ENCODE results near the gene PARS2. TPM values are rescaled to one million over a fixed set of nuclear protein-coding genes. Genes with fewer than 3 reads are reported as not detected.

The PARS2 gene
- total RNA-seq, 1 experiment from 2014 or later: 10.2 TPM

DNA sequence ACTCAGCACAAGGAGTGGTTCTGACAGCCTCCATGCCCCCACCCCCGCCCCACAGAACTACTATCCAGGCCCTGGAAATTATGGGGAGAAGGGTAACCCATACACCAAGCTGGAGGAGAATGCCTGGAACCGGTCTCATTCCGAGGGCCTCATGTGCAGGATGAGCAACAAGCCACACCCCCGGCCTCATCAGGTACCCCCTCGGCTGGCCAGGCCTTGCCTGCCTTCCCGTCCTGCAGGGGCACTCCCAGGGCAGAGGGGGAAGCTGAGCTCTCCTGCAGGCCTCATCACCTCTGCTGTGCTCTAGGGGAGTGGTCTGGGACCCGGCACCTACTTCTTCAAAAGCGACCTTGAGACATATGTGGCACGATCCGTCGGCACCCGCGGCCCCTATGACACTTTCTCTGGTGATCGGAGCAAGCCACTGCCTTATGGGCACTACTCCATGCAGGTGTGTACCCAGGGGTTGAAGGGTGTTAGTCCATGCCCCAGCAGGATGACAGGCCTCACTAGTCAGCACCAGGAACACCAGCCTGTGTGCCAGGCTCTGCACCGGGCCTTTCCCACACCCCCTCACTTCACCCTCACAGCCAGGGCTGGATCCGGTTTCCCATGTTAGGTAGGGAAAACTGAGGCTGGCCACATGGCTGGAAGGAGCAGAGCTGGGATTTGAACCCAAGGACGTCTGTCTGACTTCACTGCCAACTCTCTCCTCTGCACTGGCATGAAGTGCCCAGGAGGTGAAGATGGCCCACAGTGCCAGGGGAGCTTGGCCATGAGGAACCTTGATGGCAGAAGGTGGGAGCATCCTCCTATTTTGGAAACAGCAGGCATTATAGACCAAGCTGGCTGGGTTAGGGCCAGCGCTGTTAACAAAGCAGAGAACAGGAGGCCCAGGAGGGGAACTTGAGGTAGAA lies 47.7 kb upstream of the PARS2 start:
- no peaks in the 10 kb centered on the region for H3K27me3 ChIP-seq (ENCODE audit: insufficient read depth, low read length)
- H3K4ac ChIP-seq (ENCODE audit: low read depth, low read length): no peak overlapping the region
- WGBS (ENCODE audit: extremely low coverage, insufficient read length, low lambda C conversion rate): no CpG with 5 or more reads among the region's 18 CpGs
- no peak overlapping the region for H2AFZ ChIP-seq (ENCODE audit: low read length)
- no peak overlapping the region for H2BK5ac ChIP-seq (ENCODE audit: insufficient read length, low read length)
- H3K4me1 Mint-ChIP-seq: peaks cover 45 to 46% of the 10 kb centered on the region in 2 experiments
- no peak overlapping the region for H2BK120ac ChIP-seq (ENCODE audit: low read depth, low read length, poor library complexity, severe bottlenecking)
- no peak overlapping the region for H3K27ac Mint-ChIP-seq
- no peak overlapping the region for H3K14ac ChIP-seq (ENCODE audit: insufficient read depth, low read length)
- H3K9me3 ChIP-seq (ENCODE audit: control insufficient read depth, low read depth, low read length): no peaks in the 10 kb centered on the region
- H3K27me3 Mint-ChIP-seq (ENCODE audit: low read depth): peaks cover 40% of the 10 kb centered on the region
- H3K18ac ChIP-seq (ENCODE audit: insufficient read length, low read depth, low read length): no peak overlapping the region
- no peak overlapping the region for H4K91ac ChIP-seq (ENCODE audit: insufficient read length, low read depth, low read length)
- H2AK5ac ChIP-seq (ENCODE audit: insufficient read length, low read length): no peak overlapping the region
- no peak overlapping the region for H4K8ac ChIP-seq (replicated peaks; ENCODE audit: insufficient read length, low read depth, low read length)
- H3K36me3 Mint-ChIP-seq (ENCODE audit: insufficient read depth in 1 of 3, low read depth in 3 of 3): no peaks in the 10 kb centered on the region
- no peaks in the 10 kb centered on the region for H3K79me2 ChIP-seq (ENCODE audit: insufficient read depth, low read length)
- H2BK15ac ChIP-seq (ENCODE audit: low read depth, low read length): no peak overlapping the region
- H3T11ph ChIP-seq (ENCODE audit: low read length): no peak overlapping the region
- H4K20me1 ChIP-seq (ENCODE audit: control insufficient read depth, insufficient read depth, insufficient read length): no peaks in the 10 kb centered on the region
- no peak overlapping the region for H4K5ac ChIP-seq (ENCODE audit: insufficient read length, low read depth, low read length)
- H2BK12ac ChIP-seq (ENCODE audit: insufficient read length, low read depth, low read length): no peak overlapping the region
- no peak overlapping the region for H3K23ac ChIP-seq (ENCODE audit: insufficient read length, low read depth, low read length)
- H3K9me3 Mint-ChIP-seq: no peaks in the 10 kb centered on the region
- no peak overlapping the region for H3K27ac ChIP-seq (ENCODE audit: insufficient read length, low read depth, low read length)
- peaks cover 6% of the 10 kb centered on the region; the same call in 1 of the 2 replicates for H3K4me1 ChIP-seq (ENCODE audit: insufficient read depth, low read length)
- no peaks in the 10 kb centered on the region for H3K79me1 ChIP-seq (ENCODE audit: insufficient read depth, low read depth, low read length, poor library complexity, severe bottlenecking)
- no peak overlapping the region for H3K4me2 ChIP-seq (ENCODE audit: insufficient read depth, insufficient read length, low read length)
- H3K9ac ChIP-seq (ENCODE audit: extremely low read depth, insufficient read length, low read length): no peak overlapping the region
- H2BK20ac ChIP-seq (ENCODE audit: low read depth, low read length, poor library complexity, severe bottlenecking): no peak overlapping the region
- TF ChIP-seq, protein P1, sequence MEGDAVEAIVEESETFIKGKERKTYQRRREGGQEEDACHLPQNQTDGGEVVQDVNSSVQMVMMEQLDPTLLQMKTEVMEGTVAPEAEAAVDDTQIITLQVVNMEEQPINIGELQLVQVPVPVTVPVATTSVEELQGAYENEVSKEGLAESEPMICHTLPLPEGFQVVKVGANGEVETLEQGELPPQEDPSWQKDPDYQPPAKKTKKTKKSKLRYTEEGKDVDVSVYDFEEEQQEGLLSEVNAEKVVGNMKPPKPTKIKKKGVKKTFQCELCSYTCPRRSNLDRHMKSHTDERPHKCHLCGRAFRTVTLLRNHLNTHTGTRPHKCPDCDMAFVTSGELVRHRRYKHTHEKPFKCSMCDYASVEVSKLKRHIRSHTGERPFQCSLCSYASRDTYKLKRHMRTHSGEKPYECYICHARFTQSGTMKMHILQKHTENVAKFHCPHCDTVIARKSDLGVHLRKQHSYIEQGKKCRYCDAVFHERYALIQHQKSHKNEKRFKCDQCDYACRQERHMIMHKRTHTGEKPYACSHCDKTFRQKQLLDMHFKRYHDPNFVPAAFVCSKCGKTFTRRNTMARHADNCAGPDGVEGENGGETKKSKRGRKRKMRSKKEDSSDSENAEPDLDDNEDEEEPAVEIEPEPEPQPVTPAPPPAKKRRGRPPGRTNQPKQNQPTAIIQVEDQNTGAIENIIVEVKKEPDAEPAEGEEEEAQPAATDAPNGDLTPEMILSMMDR (conservative IDR thresholded peaks at IDR 0.05): no peak
- no peaks in the 10 kb centered on the region for H3K23me2 ChIP-seq (ENCODE audit: insufficient read length, low read depth, low read length, poor library complexity, severe bottlenecking)
- no peak overlapping the region for H3K56ac ChIP-seq (ENCODE audit: insufficient read length, low read depth, low read length)
- no peak overlapping the region for H3K4me3 Mint-ChIP-seq
- DNase-seq: peak; percentile 24
